GM12878 (cell line): ENCODE results near the gene TNFAIP2. TPM values are rescaled to one million over a fixed set of nuclear protein-coding genes. Genes with fewer than 3 reads are reported as not detected.

ENCODE experiments used
- ATAC-seq: fragments of 200-7000 bp; cut with Tn5 transposase; 3 replicates; pipeline ENCODE4 v1.9.1; 2020; ENCODE audit warnings: mild to moderate bottlenecking, moderate library complexity
- BruUV-seq: library from RNA; stranded (reverse); fragments of 400-500 nt; replicated peaks from 2 replicates; lab custom pipeline; 2021; lab: Mats Ljungman, UMichigan
- CTCF ChIA-PET: fragments of 300-600 bp; sonication (Branson Sonifier 250); formaldehyde crosslinking; extraction: SDS; loops from one replicate; lab custom pipeline; 2021; ENCODE audit warnings: inconsistent platforms; lab: Yijun Ruan, JAX
- POLR2A ChIA-PET: fragments of 350-600 bp; formaldehyde crosslinking; extraction: SDS; loops from one replicate; lab custom pipeline; 2021; ENCODE audit warnings: inconsistent platforms; lab: Charles Lee
- RAD21 ChIA-PET: fragments of 300-600 bp; sonication (Branson Sonifier 250); formaldehyde crosslinking; loops from one replicate; lab custom pipeline; 2023; ENCODE audit warnings: antibody characterized with exemption; ENCODE audit not compliant: unreplicated experiment; lab: Charles Lee
- SMC1A ChIA-PET: fragments of 300-600 bp; sonication (Branson Sonifier 250); formaldehyde crosslinking; loops from one replicate; lab custom pipeline; 2023; ENCODE audit not compliant: unreplicated experiment, uncharacterized antibody; lab: Charles Lee
- DNase-seq: peaks from one replicate; pipeline ENCODE4 v3.0.0-alpha.2; 2011; ENCODE audit warnings: low read depth, low spot score
- FAIRE-seq: peaks from 3 replicates; lab custom pipeline; 2011; peaks lifted over from hg19 to GRCh38; lab: Jason Lieb, UNC
- H2AFZ ChIP-seq: 2 replicates; pipeline ENCODE4 v1.6.0; 2011; ENCODE audit warnings: low read depth, low read length, control low read depth; ENCODE audit not compliant: control insufficient read depth
- H3K27ac ChIP-seq: 2 replicates; pipeline ENCODE4 v1.5.1; 2011; ENCODE audit warnings: control low read depth; ENCODE audit not compliant: control insufficient read depth, insufficient read depth
- H3K27me3 ChIP-seq, 2 experiments: replicated peaks in 1 of 2; 2 replicates each; pipeline versions ENCODE4 v1.6.0 to v1.6.1; 2011; ENCODE audit warnings: low read length in 1 of 2; ENCODE audit not compliant: control insufficient read depth in 2 of 2, insufficient read depth in 2 of 2
- H3K36me3 ChIP-seq, 2 experiments: 2 replicates each; pipeline ENCODE4 v1.5.1; 2011; ENCODE audit warnings: low read length in 1 of 2; ENCODE audit not compliant: control insufficient read depth in 2 of 2, insufficient read depth in 2 of 2
- H3K4me1 ChIP-seq: 2 replicates; pipeline ENCODE4 v1.6.1; 2011; ENCODE audit warnings: mild to moderate bottlenecking, low read length, moderate library complexity, mixed read lengths; ENCODE audit not compliant: control insufficient read depth, insufficient read depth
- H3K4me2 ChIP-seq: 2 replicates; pipeline ENCODE4 v1.6.0; 2011; ENCODE audit warnings: control low read depth; ENCODE audit not compliant: control insufficient read depth, insufficient read depth
- H3K4me3 ChIP-seq: fragments of 200-600 bp; sonication (generic); 2 replicates; pipeline ENCODE4 v1.5.1; 2016
- H3K79me2 ChIP-seq: 2 replicates; pipeline ENCODE4 v1.6.0; 2011; ENCODE audit warnings: low read length; ENCODE audit not compliant: control insufficient read depth, insufficient read depth
- H3K9ac ChIP-seq: 2 replicates; pipeline ENCODE4 v1.8.0; 2011; ENCODE audit warnings: low read length, control low read depth, mixed read lengths; ENCODE audit not compliant: control insufficient read depth, insufficient read depth
- H3K9me3 ChIP-seq: replicated peaks from 3 replicates; pipeline ENCODE4 v1.5.1; 2011; ENCODE audit warnings: mild to moderate bottlenecking, low read length; ENCODE audit not compliant: control insufficient read depth, insufficient read depth
- H4K20me1 ChIP-seq: 2 replicates; pipeline ENCODE4 v1.6.0; 2011; ENCODE audit not compliant: control insufficient read depth, insufficient read depth
- ATF3 ChIP-seq: IDR thresholded peaks from 2 replicates; pipeline ENCODE4 v1.6.1; 2011; ENCODE audit warnings: low read depth, mild to moderate bottlenecking, low read length, moderate library complexity, borderline replicate concordance; ENCODE audit errors: extremely low read depth
- BCL3 ChIP-seq: IDR thresholded peaks from 2 replicates; pipeline ENCODE4 v1.6.1; 2011; ENCODE audit warnings: borderline replicate concordance, low read depth, mild to moderate bottlenecking, moderate library complexity, low read length; ENCODE audit not compliant: insufficient read depth, poor library complexity, severe bottlenecking
- CEBPB ChIP-seq, 2 experiments: fragments of 150-350 bp in 1 of 2; IDR thresholded peaks; 2 replicates each; pipeline ENCODE4 v1.6.1; 2012 to 2014; ENCODE audit warnings: low read depth in 2 of 2, low read length in 2 of 2, borderline replicate concordance in 1 of 2, inconsistent platforms in 1 of 2
- CHD4 ChIP-seq: fragments of 200-600 bp; sonication (generic); IDR thresholded peaks from 2 replicates; pipeline ENCODE4 v1.6.1; 2016; ENCODE audit warnings: mild to moderate bottlenecking
- CTCF ChIP-seq, 3 experiments: IDR thresholded peaks in 2 of 3; conservative IDR thresholded peaks in 1 of 3; 2 replicates each; pipeline ENCODE4 v1.5.1; 2011; ENCODE audit warnings: low read depth in 3 of 3, low read length in 3 of 3, mild to moderate bottlenecking in 3 of 3, control low read depth in 2 of 3, moderate library complexity in 2 of 3, inconsistent platforms in 1 of 3, mixed read lengths in 1 of 3; ENCODE audit not compliant: control insufficient read depth in 2 of 3, insufficient read depth in 1 of 3; ENCODE audit errors: extremely low read depth in 1 of 3
- CUX1 ChIP-seq: IDR thresholded peaks from 2 replicates; pipeline ENCODE4 v1.6.1; 2012; ENCODE audit warnings: improper control_type of control experiment, low read depth, low read length; ENCODE audit not compliant: insufficient replicate concordance
- EGR1 ChIP-seq, 2 experiments: IDR thresholded peaks; 1 replicate in 1 of 2; 2 replicates in 1 of 2; pipeline ENCODE4 v1.6.1; 2011 to 2012; ENCODE audit warnings: low read depth in 2 of 2, low read length in 2 of 2, borderline replicate concordance in 1 of 2, mild to moderate bottlenecking in 1 of 2, moderate library complexity in 1 of 2
- MLLT1 ChIP-seq: fragments of 450-650 bp; IDR thresholded peaks from 2 replicates; pipeline ENCODE4 v1.6.1; 2016; ENCODE audit warnings: mild to moderate bottlenecking
- NR2F1 ChIP-seq: fragments of 450-650 bp; conservative IDR thresholded peaks from 2 replicates; pipeline ENCODE4 v1.6.1; 2017; ENCODE audit warnings: mild to moderate bottlenecking
- POLR2AphosphoS2 ChIP-seq: IDR thresholded peaks from 2 replicates; pipeline ENCODE4 v1.6.1; 2011; ENCODE audit warnings: low read depth, mild to moderate bottlenecking, low read length, improper control_type of control experiment, moderate library complexity
- POLR2AphosphoS5 ChIP-seq: IDR thresholded peaks from 2 replicates; pipeline ENCODE4 v1.6.1; 2011; ENCODE audit warnings: mild to moderate bottlenecking, low read length, inconsistent platforms
- POU2F2 ChIP-seq: IDR thresholded peaks from 3 replicates; pipeline ENCODE4 v1.6.1; 2011; ENCODE audit warnings: low read depth, mild to moderate bottlenecking, low read length, borderline replicate concordance
- SMC3 ChIP-seq: IDR thresholded peaks from 2 replicates; pipeline ENCODE4 v1.6.1; 2011; ENCODE audit warnings: low read length, improper control_type of control experiment, borderline replicate concordance
- WGBS: methylation state at CpG from one replicate; pipeline ENCODE4 v1.1.6; 2016; ENCODE audit warnings: low lambda C conversion rate; ENCODE audit not compliant: insufficient replicate concordance, insufficient coverage; ENCODE audit errors: missing lambda C conversion rate; 5-methylcytosine and 5-hydroxymethylcytosine counted together
- in situ Hi-C: fragments of 300-500 bp; cut with MboI; formaldehyde crosslinking; loops from 9 replicates; pipeline ENCODE4 v1.14.3; 2018; ENCODE audit warnings: mixed read lengths
- intact Hi-C: fragments of 100-400 bp; cut with micrococcal nuclease; formaldehyde crosslinking; loops from one replicate; pipeline ENCODE4 v1.14.2; 2022; ENCODE audit not compliant: unreplicated experiment
- polyA plus RNA-seq, 11 experiments: library from polyadenylated mRNA; depleted of rRNA in 4 of 11; unstranded in 6 of 11; stranded (reverse) in 5 of 11; fragments of >200 nt; fragmentation: Nextera tagmentation in 4 of 11; fragmentation: Illumina TruSeq in 1 of 11; extraction: Ambion mirVana in 4 of 11; extraction: Trizol in 1 of 11; gene quantifications; 1 replicate in 1 of 11; 2 replicates in 10 of 11; pipeline versions ENCODE4 v1.2.1 to v1.2.3, GENCODE V29; 2011 to 2016; ENCODE audit warnings: inconsistent platforms in 2 of 11, missing spikeins in 2 of 11, low read depth in 1 of 11
- total RNA-seq, 4 experiments: library from RNA; depleted of rRNA in 3 of 4; stranded (reverse); fragments of >200 nt in 3 of 4; fragmentation: Illumina TruSeq in 1 of 4; extraction: Trizol in 1 of 4; gene quantifications; 2 replicates each; pipeline versions ENCODE4 v1.2.1 to v1.2.3, GENCODE V29; 2013 to 2021

TNFAIP2 gene
- total and polyA plus RNA-seq, 10 of the 15 experiments (the other 5 are each of a cell fraction or from before 2014, with no cell fraction given), result 7.1 to 150 (median 74.5) TPM

GRCh38 chr14:103122585-103122946, 695 bp upstream of the TNFAIP2 start:
- Histone ChIP-seq H4K20me1 (no peaks in the 10 kb centered on the region), H3K4me2 (peak overlapping the region; percentile 77), H3K79me2 (peaks cover 19% of the 10 kb centered on the region), H3K27me3 (no peaks in the 10 kb centered on the region), H3K27ac (peak overlapping the region; percentile 61), H3K4me1 (peaks cover 21% of the 10 kb centered on the region), H3K9me3 (no peaks in the 10 kb centered on the region), H3K36me3 (no peaks in the 10 kb centered on the region), H2AFZ (peak overlapping the region; percentile 70), H3K4me3 (peak overlapping the region; percentile 79; the same call in 1 of the 2 replicates), H3K9ac (peak overlapping the region; percentile 60)
- CTCF ChIA-PET, result interaction anchor here (1.0 kb wide), 1 partner anchor 14 kb away, joined by 3 read pairs; no protein-coding TSS in a partner anchor
- DNase-seq (no peak), FAIRE-seq (no peak), ATAC-seq (peak; percentile 8)
- in situ Hi-C loops, result no loop called here
- BruUV-seq, result TSS peak; percentile 66
- RAD21 ChIA-PET, result no interaction called here
- WGBS, result 5% methylated on average over 11 of the region's 15 CpGs
- intact Hi-C loops, result no loop called here
- POLR2A ChIA-PET, result no interaction called here
- SMC1A ChIA-PET, result no interaction called here
- TF ChIP-seq SMC3, result no peak
- TF ChIP-seq POLR2AphosphoS2, result no peak
- TF ChIP-seq POLR2AphosphoS5, result no peak
- 0 out of 2 replicates have a peak, but pooled peaks have one; percentile 7 for TF ChIP-seq NR2F1
- no peak for TF ChIP-seq CTCF (IDR thresholded peaks at IDR 0.05 in 2 of 3, conservative IDR thresholded peaks at IDR 0.05 in 1 of 3; ENCODE audit: control insufficient read depth in 2 of 3, extremely low read depth in 1 of 3, insufficient read depth in 1 of 3, low read depth in 3 of 3, low read length in 3 of 3)
- no peak for TF ChIP-seq BCL3
- TF ChIP-seq EGR1 (IDR thresholded peaks at IDR 0.05; ENCODE audit: borderline replicate concordance in 1 of 2, low read depth in 2 of 2, low read length in 2 of 2), result no peak
- no peak for TF ChIP-seq ATF3
- no peak for TF ChIP-seq CUX1
- no peak for TF ChIP-seq CHD4
- TF ChIP-seq MLLT1, result peak; percentile 63
- no peak for TF ChIP-seq CEBPB (IDR thresholded peaks at IDR 0.05; ENCODE audit: borderline replicate concordance in 1 of 2, low read depth in 2 of 2, low read length in 2 of 2)
- TF ChIP-seq POU2F2, result no peak
